Fibroblast of peridontal ligament (primary cell): ENCODE results near the gene SCN9A.
A peak's percentile ranks its signal among the peaks of the same experiment; 100 is the strongest.

Experiments
- DNase-seq: peaks from one replicate; pipeline ENCODE4 v3.0.0-alpha.2; 2010; ENCODE audit errors: extremely low read depth

Gene SCN9A

GRCh38 chr2:166180951-166181812 is 194.6 kb downstream of the SCN9A start:
- peak; percentile 68 for DNase-seq

- DNase-seq: peak; percentile 73
These were observed 196.5 kb downstream of the SCN9A start for GRCh38 chr2:166179201-166179600.

- DNase-seq: no peak
These were observed 202.5 kb downstream of the SCN9A start for GRCh38 chr2:166173263-166173662.

GRCh38 chr2:166171216-166171615 is 204.5 kb downstream of the SCN9A start:
- no peak for DNase-seq

- no peak for DNase-seq
These were observed 205.4 kb downstream of the SCN9A start for GRCh38 chr2:166170356-166170755.

GRCh38 chr2:166167449-166167848 is 208.3 kb downstream of the SCN9A start:
- DNase-seq: peak; percentile 29

GRCh38 chr2:166163775-166164174 is 212.0 kb downstream of the SCN9A start:
- peak; percentile 29 for DNase-seq

GRCh38 chr2:166158546-166158945 is 217.2 kb downstream of the SCN9A start:
- DNase-seq: no peak

GRCh38 chr2:166157578-166157977 is 218.2 kb downstream of the SCN9A start:
- no peak for DNase-seq

- DNase-seq: no peak
These were observed 218.7 kb downstream of the SCN9A start for GRCh38 chr2:166156985-166157490.

- DNase-seq: no peak
These were observed 220.2 kb downstream of the SCN9A start for GRCh38 chr2:166155589-166155988.

- DNase-seq: no peak
These were observed 220.9 kb downstream of the SCN9A start for GRCh38 chr2:166154685-166155338.

- no peak for DNase-seq
These were observed 223.7 kb downstream of the SCN9A start for GRCh38 chr2:166152064-166152463.

GRCh38 chr2:166148500-166149400 is 227.0 kb downstream of the SCN9A start:
- no peak for DNase-seq

GRCh38 chr2:166147883-166148282 is 227.9 kb downstream of the SCN9A start:
- no peak for DNase-seq
